Peyer's patch (tissue), 4 donors: ENCODE data around the gene PELI1. TPM values are rescaled to one million over a fixed set of nuclear protein-coding genes. Genes with fewer than 3 reads are reported as not detected.

Source experiments
- DNase-seq, 3 donors: peaks; one replicate each; pipeline ENCODE4 v3.0.0-alpha.2; 2017 to 2019
- H3K27ac ChIP-seq, 4 donors: fragments of 200-600 bp; sonication (generic); one replicate each; pipeline ENCODE4 v1.5.1; 2016 to 2019
- H3K27me3 ChIP-seq, 2 donors: fragments of 200-600 bp; sonication (generic); one replicate each; pipeline ENCODE4 v1.5.1; 2019
- H3K36me3 ChIP-seq, 3 donors: fragments of 200-600 bp; sonication (generic); one replicate each; pipeline ENCODE4 v1.5.1; 2016 to 2019
- H3K4me1 ChIP-seq, 4 donors: fragments of 200-600 bp; sonication (generic); one replicate each; pipeline ENCODE4 v1.5.1; 2016 to 2019
- H3K4me3 ChIP-seq, 4 donors: fragments of 200-600 bp; sonication (generic); 1 replicate in 3 of 4; 2 replicates in 1 of 4; pipeline ENCODE4 v1.5.1; 2016 to 2019; ENCODE audit warnings: mild to moderate bottlenecking in 1 of 4
- H3K9me3 ChIP-seq, 4 donors: fragments of 200-600 bp; sonication (generic); one replicate each; pipeline ENCODE4 v1.5.1; 2016 to 2019; ENCODE audit warnings: mild to moderate bottlenecking in 1 of 4
- POLR2A ChIP-seq, 2 donors: fragments of 450-650 bp; IDR thresholded peaks; one replicate each; pipeline ENCODE4 v1.5.1; 2017; ENCODE audit warnings: antibody characterized with exemption in 2 of 2, mild to moderate bottlenecking in 2 of 2, moderate library complexity in 2 of 2
- total RNA-seq, 4 donors: library from RNA; depleted of rRNA; stranded (reverse); fragments of >200 nt; gene quantifications; one replicate each; pipeline ENCODE4 v1.1.0, GENCODE V29; 2016
- TF ChIP-seq, protein P1 (sequence below), 6 experiments: fragments of 450-650 bp in 4 of 6; fragments of 200-600 bp in 2 of 6; sonication (generic) in 1 of 6; IDR thresholded peaks; one replicate each; pipeline ENCODE4 v1.5.1; 2017 to 2019; ENCODE audit warnings: antibody characterized with exemption in 6 of 6, mild to moderate bottlenecking in 3 of 6, moderate library complexity in 1 of 6

PELI1 gene
- total RNA-seq, 4 donors from 2014 or later: 22.3 to 45.7 (median 40.2) TPM

DNA sequence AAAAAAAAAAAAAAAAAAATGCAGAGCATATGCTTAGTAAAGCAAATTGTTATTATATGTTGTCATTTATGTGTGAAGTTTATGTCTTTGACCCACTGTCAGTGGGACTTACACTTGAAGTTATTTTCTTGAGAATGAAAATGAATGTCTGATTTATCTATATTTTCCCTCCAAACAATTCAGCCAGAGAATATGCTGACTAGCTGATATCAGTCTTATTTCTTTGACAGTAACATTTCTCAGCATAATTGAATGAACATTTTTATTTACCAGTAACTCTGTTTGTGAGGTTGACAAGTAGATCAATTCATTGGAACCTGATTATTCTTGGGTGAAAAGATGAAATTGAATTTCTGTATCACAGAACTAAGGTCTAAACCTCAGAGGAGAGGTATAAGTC, 85.0 kb downstream of the PELI1 start:
- Histone ChIP-seq H3K9me3 (no peaks in the 10 kb centered on the region), H3K4me1 (no peaks in the 10 kb centered on the region), H3K27me3 (no peaks in the 10 kb centered on the region), H3K36me3 (no peaks in the 10 kb centered on the region), H3K4me3 (no peak overlapping the region), H3K27ac (no peak overlapping the region)
- no peak for DNase-seq
- TF ChIP-seq, protein P1, sequence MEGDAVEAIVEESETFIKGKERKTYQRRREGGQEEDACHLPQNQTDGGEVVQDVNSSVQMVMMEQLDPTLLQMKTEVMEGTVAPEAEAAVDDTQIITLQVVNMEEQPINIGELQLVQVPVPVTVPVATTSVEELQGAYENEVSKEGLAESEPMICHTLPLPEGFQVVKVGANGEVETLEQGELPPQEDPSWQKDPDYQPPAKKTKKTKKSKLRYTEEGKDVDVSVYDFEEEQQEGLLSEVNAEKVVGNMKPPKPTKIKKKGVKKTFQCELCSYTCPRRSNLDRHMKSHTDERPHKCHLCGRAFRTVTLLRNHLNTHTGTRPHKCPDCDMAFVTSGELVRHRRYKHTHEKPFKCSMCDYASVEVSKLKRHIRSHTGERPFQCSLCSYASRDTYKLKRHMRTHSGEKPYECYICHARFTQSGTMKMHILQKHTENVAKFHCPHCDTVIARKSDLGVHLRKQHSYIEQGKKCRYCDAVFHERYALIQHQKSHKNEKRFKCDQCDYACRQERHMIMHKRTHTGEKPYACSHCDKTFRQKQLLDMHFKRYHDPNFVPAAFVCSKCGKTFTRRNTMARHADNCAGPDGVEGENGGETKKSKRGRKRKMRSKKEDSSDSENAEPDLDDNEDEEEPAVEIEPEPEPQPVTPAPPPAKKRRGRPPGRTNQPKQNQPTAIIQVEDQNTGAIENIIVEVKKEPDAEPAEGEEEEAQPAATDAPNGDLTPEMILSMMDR (IDR thresholded peaks at IDR 0.05): no peak
- TF ChIP-seq POLR2A (IDR thresholded peaks at IDR 0.05): no peak

DNA sequence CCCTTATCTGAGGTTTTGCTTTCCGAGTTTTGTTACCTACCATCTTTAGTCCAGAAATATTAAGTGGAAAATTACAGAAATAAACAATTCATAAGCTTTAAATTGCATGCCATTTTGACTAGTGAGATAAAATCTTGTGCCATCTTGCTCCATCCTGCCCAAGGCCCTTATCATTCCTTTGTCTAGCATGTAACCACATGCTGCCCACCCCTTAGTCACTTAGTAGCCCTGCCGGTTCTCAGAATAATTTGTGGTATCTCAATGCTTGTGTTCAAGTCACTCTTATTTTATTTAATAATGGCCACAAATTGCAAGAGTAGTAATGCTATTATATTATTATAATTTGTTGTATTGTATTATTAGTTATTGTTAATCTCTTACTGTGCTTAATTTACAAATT, 88.2 kb downstream of the PELI1 start:
- Histone ChIP-seq H3K36me3 (no peaks in the 10 kb centered on the region), H3K27me3 (no peaks in the 10 kb centered on the region), H3K4me3 (no peak overlapping the region), H3K27ac (no peak overlapping the region), H3K9me3 (no peaks in the 10 kb centered on the region), H3K4me1 (no peaks in the 10 kb centered on the region)
- TF ChIP-seq, protein P1 (IDR thresholded peaks at IDR 0.05): no peak
- TF ChIP-seq POLR2A (IDR thresholded peaks at IDR 0.05): no peak
- no peak for DNase-seq

DNA sequence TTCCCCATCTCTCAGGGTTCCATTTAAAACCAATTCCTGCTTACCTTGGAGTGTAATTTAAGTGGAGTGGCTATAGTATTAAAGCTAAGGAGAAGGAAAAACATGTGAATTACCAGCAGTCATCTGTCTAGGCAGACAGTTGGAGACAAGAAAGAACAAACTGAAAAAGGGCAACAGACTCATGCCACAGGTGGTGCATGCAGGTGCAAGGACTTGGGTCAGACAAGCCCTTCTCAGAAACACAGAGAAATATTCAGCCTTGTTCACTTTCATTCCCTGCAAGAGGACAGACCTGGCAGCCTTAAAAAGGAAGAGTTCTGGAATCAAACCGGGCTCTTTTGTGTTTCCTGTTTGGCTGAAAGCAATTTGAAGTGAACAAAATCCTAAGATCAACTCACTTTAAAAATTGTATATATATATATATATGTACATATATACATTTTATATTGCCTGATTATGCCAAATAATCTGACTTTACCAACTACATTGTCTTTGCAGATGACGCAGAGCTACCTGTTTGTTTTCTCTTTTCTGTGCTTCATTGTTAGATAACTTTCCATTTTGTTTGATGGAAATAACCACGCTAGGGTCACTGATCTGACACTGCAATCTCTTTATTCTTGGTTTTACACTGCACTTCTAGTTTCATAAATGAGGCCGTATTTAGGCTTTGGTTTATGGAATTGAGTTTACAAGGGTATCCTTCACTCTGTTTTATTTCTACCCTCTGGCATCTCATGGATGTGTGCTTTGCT, 89.9 kb downstream of the PELI1 start:
- H3K36me3 ChIP-seq: no peaks in the 10 kb centered on the region
- no peaks in the 10 kb centered on the region for H3K27me3 ChIP-seq
- H3K4me1 ChIP-seq: no peaks in the 10 kb centered on the region
- no peaks in the 10 kb centered on the region for H3K9me3 ChIP-seq
- peak overlapping the region in 1 of 4 donors; percentile 17 for H3K27ac ChIP-seq
- no peak overlapping the region for H3K4me3 ChIP-seq
- DNase-seq: no peak
- no peak for TF ChIP-seq POLR2A (IDR thresholded peaks at IDR 0.05)
- TF ChIP-seq, protein P1 (IDR thresholded peaks at IDR 0.05): no peak

DNA sequence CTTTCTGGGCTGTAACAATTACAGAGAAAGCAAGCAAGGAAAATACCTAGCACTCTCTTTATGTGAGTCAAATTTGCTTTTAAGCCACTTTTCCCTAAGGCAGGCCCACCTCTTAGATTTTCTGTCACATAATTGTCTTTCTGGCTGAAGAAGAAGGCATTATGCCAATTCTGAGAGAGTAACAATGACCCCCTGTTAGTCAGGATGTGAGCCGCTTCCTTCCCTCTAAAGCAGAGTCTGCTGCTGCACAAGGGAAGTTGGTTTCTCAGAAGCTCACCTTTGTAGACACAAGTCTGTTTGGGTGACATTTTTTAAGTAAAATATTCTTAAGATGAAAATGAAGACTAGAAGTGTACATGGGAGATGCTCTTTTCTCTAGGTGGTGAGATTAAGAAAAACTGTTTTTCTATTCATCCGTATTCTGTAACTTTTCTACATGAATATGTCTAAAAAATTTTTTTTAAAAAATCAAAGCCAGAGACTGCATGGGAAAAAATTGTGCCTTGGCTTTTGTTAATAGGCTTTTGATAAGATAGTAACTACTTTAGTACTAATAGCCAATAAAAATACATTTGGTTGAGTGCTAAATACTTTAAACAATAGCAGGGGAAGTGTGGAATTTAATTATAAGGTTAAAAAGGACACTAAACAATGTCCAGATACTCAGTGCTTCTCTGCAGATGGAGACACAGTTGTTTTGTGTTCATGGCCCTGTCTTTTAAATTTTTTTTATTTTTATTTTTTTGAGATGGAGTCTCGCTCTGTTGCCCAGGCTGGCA, 91.6 kb downstream of the PELI1 start:
- DNase-seq: no peak
- no peak overlapping the region for H3K4me3 ChIP-seq
- H3K36me3 ChIP-seq: no peaks in the 10 kb centered on the region
- no peaks in the 10 kb centered on the region for H3K27me3 ChIP-seq
- H3K4me1 ChIP-seq: no peaks in the 10 kb centered on the region
- no peak overlapping the region for H3K27ac ChIP-seq
- TF ChIP-seq, protein P1 (IDR thresholded peaks at IDR 0.05): no peak
- no peak for TF ChIP-seq POLR2A (IDR thresholded peaks at IDR 0.05)
- H3K9me3 ChIP-seq: no peaks in the 10 kb centered on the region

DNA sequence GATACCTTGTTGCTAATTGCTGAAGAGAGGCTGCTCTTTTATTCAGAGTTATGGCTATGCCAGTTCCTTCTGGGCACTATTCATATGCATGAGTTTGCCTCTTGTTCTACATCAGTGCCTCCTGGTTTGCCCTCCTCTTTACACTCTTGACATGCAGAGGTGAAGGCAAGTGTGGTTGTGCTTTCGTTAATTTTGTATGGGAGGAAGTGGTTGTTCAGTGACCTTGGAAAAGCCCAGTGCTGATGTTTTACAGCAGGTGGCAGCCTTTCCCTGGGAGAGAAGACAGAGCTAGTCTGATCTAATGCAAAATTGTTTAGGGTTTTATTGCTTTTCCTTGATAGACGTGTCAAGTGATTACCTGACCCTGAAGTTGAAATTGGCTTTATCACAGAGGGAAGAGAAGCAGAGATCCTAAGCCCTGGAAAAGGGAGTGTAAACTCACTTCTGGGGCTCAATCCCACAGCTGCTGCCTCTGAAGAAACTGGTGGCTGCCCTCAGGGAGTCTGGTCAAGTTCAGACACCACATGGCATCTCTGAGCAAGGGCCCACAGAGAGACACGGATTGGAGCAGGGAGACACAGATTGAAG, 94.5 kb downstream of the PELI1 start:
- peak in 2 of 3 donors; percentile 64 to 89 for DNase-seq
- Histone ChIP-seq H3K9me3 (no peaks in the 10 kb centered on the region), H3K4me3 (no peak overlapping the region), H3K27ac (no peak overlapping the region), H3K36me3 (no peaks in the 10 kb centered on the region), H3K4me1 (no peaks in the 10 kb centered on the region), H3K27me3 (no peaks in the 10 kb centered on the region)
- no peak for TF ChIP-seq POLR2A (IDR thresholded peaks at IDR 0.05)
- TF ChIP-seq, protein P1 (IDR thresholded peaks at IDR 0.05): peak; percentile 63 to 98 (median 90)
